Measurements from ENCODE around the gene SGMS1.

DNA sequence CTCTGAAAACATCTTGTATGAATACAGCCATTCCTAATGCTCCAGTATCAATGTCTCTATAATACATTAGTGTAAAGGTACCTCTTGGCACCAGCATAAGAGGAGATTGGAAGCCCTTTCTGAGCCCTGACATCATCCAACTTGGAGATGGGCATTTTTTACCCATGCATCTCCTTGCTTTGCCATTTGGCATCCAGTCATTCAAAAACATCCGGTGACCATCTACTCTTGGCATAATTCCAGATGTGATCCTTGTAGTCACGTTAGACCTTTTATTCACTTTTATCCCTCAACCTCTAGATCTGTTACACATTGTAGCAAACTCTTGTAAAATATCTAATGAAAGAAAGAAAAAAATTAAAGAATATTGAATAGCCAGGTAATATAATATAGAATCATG is 17.9 kb upstream of the SGMS1 start:
- TF ChIP-seq, protein P1, sequence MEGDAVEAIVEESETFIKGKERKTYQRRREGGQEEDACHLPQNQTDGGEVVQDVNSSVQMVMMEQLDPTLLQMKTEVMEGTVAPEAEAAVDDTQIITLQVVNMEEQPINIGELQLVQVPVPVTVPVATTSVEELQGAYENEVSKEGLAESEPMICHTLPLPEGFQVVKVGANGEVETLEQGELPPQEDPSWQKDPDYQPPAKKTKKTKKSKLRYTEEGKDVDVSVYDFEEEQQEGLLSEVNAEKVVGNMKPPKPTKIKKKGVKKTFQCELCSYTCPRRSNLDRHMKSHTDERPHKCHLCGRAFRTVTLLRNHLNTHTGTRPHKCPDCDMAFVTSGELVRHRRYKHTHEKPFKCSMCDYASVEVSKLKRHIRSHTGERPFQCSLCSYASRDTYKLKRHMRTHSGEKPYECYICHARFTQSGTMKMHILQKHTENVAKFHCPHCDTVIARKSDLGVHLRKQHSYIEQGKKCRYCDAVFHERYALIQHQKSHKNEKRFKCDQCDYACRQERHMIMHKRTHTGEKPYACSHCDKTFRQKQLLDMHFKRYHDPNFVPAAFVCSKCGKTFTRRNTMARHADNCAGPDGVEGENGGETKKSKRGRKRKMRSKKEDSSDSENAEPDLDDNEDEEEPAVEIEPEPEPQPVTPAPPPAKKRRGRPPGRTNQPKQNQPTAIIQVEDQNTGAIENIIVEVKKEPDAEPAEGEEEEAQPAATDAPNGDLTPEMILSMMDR (IDR thresholded peaks at IDR 0.05), result no peak
- no peak for TF ChIP-seq POLR2A (IDR thresholded peaks at IDR 0.05)
